Activated T-cell treated with anti-CD3 and anti-CD28 coated beads for 4 hours (primary cell): ENCODE results near the gene ZG16B.

Source experiments
- DNase-seq: peaks from one replicate; pipeline ENCODE4 v3.0.0-alpha.2; 2020

The ZG16B gene

DNA sequence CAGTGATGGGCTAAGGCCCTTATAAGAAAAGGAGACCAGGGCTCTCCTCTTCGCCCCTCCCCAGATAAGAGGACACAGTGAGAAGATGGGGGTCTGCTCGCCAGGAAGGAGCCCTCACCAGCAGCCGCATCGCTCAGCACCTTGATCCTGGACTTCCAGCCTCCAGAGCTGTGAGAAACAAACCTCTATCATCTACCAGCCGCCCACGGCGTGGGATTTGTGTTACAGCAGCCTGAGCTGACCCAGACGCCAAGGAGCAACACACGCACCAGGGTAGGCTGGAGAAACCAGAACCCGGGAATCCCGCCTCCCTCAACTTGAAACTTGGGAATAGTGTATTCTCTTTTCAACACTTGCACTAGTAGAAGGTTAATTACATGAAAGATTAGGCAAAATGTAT is 4.2 kb upstream of the ZG16B start:
- DNase-seq: no peak

DNA sequence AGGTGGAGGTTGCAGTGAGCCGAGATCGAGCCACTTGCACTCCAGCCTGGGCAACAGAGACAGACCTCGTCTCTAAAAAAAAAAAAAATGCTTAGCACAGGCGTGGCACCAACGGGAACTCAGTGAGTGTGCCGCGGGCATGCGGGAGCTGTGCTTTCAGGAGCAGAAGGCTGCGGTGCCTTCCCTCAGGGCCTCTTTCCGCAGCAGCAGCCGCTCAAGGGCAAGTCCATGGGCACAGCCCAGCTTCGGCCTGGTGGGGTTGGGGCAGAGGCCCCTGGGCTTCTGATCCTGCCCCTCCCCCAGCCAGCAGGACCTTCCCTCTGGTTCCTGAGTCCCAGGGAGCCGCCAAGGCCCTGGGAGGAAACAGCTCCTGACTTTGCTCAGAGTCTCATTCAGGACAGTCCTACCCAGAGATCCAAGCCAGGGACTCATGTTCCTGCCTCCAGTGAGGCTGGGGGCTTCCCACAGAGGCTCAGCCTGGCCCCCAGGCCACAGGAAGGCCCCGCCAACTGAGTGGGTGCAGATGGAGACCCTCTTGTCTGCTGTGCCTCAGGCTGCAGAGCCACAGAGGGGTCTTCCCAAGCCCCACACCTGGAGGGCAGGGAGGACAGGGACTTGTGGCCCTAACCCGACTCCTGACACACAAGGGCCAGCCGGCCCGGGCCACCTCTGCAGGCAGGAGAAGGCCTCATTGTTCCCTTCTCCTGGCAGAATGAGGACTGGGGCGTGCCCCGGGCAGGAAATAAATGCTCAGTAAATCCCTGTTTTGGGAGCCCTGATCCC is 3.3 kb upstream of the ZG16B start:
- no peak for DNase-seq

DNA sequence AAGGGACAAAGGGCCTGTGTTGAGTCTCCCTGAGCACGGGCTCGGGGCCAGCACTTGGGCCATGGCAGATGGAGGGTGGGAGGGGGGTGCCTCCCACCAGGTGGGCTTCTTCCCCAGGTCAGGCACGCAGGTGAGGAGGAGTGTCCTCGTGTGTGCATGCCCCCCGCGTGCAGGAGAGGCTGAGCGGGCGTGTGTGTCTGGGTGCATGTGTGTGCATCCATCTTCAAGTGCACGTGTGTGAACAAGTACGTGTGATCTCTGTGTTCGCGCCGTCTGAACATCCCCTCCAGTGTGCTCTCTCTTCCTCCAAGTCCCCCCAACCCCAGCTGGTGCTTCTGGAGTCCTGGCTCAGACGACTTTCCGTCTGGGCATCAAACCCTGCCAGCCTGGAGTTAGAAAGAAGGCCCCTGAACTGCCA is 2.7 kb upstream of the ZG16B start:
- DNase-seq: no peak

DNA sequence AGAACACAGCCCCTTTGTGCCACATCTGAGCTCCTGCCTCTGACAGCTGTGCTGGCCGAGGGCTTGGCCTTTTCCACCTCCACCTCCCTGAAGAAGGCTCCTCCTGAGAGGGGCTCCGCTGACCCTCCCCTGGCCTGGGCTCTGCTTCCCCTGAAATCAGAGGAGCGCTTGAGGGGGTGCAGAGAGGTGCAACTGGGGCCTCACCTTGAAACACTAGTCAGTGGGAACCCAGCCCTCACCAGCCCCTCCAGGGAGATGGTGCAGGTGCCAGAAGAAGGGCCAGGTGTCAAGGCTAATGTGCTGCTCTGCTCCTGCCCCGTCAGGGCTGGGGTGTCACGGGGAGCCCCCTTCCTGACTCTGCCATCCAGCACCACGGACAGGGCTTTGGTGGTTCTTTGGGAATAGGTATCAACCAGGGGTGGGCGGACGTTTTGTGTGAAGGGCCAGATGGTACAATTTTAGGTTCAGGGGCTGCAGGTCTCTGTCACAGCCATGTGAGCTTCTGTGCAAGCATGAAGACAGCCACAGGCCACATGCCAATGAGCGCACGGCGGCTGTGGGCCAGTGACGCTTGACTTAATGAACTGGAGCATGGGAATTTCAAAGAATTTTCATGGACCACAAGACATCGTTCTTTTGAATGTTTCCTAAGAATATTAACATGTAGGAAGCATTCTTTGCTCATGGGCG is 2.1 kb upstream of the ZG16B start:
- DNase-seq: no peak

DNA sequence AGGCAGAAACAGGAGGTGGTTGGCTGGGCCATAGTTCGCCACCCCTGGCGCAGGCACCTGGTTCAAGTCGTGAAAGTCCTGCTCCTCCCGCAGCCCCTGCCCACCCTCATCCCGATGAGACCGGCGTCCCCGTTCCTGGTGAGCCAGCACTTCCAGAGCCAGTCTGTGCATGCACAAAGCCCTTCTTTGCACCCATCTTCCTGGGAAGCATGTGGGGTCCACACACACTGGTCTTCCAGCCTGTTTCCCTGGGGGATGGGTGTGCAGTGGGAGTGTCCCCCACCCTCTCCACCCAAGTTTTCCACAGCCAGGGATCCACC is 1.6 kb upstream of the ZG16B start:
- DNase-seq: no peak

DNA sequence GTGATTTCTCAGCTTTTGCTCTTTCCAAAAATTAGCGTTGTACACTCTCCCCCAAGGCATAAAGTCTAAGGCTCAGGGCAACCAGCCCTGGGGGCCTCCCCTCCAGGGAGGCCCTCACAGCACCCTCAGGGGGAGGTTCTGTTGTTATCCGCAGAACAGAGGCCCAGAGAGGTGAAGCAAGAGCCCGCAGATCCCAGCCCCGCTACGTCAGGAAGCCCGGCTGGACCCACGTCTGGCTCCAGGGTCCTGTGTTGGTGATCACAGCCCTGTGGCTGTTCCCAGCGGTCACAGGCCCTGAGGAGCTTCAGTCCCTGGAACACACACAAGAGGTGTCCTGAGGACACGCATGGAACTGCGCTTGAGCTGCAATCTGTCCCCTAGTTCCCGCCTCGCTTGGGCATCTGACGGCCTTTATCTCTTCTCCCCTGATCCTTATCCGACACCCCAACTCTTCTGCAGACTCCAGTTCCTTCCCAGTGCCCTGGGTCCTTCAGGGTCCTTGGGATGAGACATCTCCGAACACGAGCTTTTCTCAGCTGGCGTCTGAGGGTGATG is 1.1 kb upstream of the ZG16B start:
- no peak for DNase-seq

DNA sequence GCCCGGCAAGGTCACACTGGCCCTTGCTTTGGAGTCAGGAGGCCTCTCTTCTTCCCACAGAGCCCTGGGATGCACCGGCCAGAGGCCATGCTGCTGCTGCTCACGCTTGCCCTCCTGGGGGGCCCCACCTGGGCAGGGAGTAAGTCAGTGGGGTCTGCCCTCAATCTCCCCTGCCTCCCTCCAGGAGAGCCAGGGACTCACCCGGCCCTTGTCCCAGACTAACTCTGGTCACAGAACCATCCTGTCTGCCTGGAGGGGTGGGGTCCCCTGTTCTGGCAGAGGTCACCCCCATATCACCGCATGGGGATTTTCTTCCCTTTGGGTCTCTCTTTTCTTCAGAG is 222 bp downstream of the ZG16B start:
- DNase-seq: no peak

DNA sequence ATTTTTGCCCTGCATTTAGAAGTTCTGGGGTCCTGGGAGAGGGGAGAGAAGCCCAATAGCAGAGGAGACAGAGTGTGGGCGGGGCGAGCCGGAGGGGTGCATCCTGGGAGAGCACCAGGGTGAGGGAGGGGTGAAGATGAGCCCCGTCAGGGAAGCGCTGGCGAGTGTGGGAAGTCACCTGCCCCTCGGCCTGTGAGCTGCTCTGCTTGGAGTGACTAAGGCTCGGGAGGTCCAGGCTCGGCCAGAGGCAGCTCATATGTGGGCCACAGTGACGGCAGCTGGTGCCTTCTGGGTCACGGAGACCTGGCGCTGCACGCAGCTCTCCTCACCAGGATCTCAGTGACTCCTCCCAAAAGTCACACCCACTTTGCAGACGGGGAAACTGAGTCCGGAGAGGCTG is 1.1 kb downstream of the ZG16B start:
- DNase-seq: no peak

DNA sequence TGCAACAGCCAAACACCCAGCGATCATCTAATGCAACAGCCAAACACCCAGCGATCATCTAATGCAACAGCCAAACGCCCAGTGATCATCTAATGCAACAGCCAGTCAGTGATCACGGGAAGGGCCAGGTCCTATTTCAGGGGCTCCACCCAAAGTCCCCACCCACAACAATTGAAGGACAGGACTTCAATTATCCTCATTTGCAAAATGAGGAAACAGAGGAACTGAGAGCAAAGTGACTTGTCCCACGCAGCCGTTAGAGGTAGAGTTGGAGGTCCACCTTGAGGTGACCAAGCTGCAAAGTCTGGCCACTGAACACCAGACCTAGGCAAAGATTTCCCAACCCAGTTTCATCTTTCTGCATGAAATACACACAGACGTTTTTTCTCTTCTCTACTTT is 3.7 kb downstream of the ZG16B start:
- DNase-seq: no peak

DNA sequence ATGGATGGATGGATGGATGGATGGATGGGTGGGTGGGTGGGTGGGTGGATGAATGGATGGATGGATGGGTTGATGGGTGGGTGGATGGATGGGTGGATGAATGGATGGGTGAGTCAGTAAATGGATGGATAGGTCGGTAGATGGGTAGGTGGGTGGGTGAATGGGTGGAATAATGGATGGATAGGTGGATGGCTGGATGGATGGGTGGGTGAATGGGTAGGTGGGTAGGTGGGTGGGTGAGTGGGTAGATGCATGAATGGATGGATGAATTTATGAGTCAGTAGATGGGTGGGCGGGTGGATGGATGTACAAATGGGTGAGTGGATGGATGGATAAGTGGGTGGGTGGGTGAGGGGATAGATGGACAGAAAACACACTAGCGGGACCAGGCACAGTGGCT is 4.9 kb downstream of the ZG16B start:
- no peak for DNase-seq

DNA sequence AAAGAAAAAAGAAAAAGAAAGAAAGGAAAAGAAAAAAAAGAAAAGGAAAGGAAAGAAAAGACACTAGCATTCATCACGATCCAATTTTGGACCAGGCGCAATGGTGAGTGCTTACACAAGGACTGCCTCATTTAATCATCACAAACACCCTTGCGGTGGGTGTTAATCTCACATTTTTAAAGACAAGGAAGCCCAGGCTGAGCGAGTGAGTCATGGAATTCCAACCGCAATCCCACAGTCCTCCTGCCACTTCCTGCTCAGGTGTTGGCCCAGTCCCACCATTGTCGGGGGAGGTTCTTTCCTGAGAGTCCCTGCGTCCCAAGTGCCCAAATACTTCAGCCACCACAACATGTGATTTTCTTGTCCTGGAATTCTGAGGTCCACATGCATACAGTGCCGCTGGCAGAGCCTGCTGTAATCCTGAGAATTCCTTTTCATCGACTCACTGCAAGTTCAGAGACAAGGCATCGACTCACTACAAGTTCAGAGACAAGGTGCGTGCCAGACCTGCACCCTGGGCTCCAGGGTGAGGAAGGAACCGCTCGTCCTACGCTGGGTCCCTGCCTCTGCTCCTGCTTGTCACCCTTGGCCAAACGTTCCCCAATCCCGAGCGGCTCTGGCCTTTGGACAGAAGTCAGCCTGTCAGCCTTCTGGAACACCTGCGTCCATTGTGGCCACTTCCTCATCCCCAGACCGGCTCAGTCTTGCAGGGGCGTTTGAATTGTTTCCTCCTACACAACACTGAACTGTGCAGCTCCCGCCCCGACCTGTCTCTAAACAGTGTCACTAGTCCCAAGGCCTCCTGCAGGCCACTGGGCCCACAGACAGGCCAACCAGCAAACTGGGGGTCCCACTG is 5.8 kb downstream of the ZG16B start:
- no peak for DNase-seq

DNA sequence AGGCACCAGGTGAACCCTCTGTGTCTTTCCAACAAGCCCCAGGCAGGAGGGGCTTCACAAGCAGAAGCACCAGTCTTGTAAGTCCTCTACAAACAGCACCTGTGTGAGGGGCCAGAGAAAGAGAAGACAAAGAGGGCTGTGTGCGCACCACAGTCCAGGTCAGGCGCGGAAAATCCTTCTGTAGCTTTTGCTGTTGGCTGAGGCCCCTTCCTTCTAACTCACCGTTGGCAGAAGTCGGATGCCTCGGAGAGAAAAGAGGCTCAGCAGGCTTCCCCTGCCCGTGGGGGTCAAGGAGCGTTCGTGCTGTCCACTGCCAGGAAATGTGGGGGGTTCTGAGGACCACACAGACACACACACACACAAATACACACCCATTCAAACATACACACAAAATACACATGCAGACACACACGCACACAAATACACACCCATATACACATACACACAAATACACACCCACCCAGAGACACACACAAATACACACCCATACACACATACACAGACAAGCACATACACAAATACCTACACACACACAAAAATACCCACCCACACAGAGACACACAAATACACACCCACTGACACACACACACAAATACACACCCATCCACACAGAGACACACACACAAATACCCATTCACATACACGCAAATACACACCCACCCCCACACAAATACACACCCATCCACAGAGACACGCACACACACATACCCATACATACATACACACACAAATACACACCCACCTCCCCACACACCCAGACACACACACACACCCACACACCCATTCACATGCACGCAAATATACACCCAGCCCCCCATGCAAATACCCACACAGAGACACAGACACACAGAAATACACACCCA is 6.8 kb downstream of the ZG16B start:
- DNase-seq: no peak

DNA sequence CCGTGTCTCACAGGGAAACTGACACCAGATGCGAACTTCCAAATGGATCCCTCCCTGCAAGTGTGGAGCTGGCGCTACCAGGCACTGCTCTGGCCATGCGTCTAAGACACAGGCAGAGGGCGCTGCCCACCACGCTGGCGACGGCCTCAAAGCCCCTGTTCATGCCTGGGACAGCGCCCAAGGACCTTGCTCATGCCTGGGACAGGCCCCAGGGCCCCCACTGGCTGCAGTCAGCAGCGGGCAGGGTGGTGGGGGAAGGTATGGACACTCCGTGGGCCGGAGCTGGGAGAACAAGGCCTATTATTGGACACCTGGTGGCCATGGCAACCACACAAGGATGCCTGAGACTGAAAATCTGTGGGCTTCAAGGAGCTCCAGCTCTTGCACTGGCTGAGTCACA is 8.8 kb downstream of the ZG16B start:
- peak; percentile 29 for DNase-seq

DNA sequence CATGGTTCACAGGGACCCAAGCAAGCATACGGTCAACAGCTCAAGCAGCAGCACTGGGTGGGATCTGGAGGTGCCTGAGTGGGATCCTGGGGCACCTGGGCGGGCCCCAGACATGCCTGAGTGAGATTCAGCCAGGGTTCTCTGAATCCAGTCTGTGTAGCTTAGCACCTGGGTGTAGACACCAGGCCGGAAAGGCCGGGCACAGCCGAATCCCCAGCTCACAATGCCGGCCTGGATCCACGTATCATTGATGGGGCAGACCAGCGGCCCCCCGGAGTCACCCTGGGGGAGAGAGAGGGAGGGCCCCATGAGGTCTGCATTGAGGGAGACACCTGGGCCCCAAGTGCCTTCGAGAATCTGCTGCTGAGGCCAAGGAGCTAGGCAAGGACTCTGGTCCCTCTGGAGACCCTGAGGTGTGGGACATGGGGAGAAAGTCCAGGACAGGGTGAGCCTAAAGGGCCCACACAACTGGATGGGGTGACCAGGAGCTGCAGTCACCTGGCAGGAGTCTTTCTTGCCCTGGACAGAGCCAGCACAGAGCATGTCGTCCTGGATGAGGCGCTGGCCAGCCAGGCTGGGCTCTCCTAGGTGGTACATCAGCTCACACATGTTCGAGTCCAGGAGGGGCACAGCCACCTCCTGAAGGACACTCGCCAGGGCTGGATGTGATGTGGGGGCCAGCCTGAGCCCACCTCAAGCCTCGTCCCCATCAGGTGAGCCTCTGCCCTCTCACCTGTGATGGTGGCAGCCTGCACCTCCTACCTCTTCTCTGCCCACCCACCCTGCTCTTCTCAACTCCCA is 9.7 kb downstream of the ZG16B start:
- DNase-seq: no peak

DNA sequence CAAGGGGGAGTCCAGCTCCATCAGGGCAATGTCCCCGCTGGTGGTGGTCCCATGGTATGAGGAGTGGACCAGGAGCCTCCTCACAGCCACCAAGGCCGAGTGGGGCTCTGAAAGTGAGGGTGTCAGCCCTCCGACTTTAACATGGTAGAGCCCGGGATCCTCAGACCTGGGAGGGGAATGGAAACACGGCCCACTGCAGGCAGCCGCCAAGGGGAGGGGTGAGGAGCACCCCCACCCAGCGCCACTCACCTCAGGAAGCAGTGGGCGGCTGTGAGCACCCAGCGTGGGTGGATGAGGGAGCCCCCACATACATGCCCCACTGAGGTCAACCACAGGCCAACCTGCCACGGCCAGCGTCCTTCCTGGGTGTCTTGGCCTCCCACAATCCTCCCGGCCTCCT is 10.8 kb downstream of the ZG16B start:
- DNase-seq: no peak

DNA sequence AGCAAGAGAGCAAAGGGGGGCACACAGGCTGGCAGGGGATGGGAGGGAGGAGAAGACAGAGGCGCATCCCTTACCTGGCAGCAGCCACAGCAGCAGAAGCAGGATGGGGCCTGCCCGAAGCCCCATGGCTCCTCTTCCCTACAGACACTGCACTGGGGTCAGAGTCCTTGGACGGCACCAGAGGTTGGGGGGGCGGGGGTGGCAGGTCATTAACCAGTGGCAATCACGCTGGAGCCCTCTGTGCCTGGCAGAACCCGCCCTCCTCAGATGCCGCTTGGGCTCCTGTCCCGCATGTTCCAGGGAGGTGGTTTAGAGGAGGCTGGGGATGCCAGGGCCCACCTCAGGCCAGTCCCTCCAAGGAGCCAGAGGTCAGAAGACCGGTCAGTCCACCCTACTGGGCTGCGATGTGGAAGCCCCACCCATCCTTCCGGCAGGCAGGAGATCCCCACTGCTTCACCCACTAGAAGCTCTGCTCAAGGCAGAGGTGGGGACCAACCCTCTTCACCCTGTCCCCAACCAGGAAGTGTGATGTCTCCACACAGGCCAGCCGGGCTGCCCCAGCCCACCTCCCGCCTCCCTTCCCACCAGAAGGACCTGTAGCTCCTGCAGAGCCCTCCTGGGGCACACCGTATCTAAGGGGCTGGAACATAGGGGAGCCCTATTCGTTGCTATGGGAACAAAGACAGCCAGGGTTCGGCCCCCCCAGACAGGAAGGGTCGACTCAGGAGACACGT is 11.7 kb downstream of the ZG16B start:
- DNase-seq: no peak

DNA sequence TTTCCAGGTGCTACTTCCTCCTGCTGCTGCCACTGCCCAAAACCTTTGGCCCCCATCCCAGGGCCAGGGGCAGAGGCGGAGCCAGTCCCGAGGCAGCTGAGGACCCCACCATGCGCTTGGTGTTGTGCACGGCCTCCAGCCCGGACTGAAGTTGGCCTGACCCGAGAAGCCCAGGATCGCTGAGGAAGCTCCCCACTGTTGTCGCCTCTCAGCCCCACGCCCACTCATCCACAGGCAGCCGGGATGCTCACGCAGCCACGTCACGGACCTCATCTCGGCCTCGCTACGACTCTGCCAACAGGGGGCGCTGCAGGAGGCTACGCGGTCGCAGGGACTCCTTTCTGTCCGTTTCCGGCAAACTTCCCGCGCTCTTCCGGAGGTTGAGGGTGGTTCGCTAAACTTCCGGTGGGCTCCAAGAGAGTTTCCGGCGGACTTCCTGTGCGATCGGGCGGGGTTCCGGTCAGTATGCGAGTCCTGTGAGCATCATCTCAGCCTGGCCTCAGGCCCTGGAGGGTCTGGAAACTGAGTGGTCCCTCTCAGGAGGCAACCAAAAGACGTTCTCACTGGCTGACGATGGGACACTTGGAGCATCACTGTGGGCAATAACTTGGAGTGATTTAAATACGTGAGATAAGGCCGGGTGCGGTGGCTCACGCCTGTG is 12.4 kb downstream of the ZG16B start:
- peak; percentile 48 for DNase-seq

DNA sequence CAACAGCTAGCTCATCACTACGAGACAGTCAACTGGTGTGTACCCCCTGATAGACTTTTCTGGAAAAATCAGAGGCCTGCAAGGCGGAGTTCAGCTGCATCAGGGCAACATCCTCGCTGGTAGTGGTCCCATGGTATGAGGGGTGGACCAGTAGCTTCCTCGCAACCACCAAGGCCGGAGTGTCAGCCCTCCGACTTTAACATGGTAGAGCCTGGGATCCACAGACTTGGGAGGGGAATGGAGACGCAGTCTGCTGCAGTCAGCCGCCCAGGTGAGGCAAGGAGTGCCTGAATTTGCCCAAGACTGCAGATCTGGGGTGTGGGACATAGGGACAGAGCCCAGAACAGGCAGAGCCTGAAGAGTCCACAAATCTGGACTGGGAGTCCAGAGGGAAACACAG is 13.4 kb downstream of the ZG16B start:
- no peak for DNase-seq

DNA sequence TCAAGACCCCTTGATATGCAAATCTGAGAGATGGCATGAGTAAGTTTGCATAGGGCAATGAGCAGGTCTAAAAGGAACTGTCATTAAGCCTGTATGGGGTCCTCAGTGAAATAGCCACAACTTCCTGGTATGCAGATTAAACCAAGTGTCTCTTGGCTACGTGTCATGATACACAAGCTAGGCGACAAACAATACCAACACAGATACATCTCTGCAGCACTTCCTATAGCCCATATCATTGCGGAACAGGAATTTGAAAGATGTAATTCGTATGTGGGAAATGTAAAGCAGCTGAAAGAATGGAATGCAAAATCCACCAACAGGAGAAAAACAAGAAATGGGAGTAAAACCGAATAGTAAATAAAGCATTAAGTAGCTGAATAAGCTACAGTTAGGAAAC is 15.0 kb downstream of the ZG16B start:
- DNase-seq: no peak

DNA sequence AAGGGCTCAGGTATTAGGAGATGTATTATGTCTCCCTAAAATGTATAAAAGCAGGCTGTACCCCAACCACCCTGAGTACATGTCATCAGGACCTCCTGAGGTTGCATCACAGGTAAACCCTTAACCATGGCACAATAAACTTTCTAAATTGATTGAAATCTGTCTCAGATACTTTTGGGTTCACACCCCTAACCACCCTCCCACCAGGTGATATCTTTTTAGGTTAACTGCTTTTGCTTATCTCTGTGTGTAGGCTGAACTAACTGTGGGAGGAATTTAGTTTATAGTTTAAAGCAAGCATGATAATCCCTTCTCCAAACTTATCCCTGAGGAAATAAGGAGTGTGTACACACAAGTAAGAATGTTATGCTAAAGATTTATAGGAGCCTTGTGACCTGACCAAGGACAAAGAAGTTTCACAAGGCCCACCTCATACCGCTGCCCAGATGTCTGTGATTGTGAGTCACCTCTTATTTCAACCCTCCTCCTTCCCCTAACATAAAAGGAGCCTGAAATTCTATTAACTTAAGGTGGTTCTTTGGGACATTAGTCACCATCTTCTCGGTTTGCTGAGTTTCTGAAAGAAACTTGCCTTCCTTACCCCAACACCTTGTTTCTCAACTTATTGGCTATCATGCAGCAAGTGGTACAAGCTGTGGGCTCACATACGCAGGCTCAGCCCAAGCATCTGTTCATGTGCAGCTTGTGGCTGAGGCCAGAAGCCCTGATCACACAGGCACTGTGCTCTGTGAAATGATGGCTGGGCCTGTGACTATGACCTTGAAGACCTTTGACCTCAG is 16.6 kb downstream of the ZG16B start:
- no peak for DNase-seq
